Measurements from ENCODE around the gene ANKRD37.
A peak's percentile ranks its signal among the peaks of the same experiment; 100 is the strongest.

The ANKRD37 gene

GRCh38 chr4:185424905-185425646 lies 28.4 kb downstream of the ANKRD37 start:
- no peak for DNase-seq (ENCODE audit: low spot score)

GRCh38 chr4:185425647-185426352 lies 29.2 kb downstream of the ANKRD37 start, which contains the start of gene UFSP2:
UFSP2 (minus strand) TSS chr4:185425964; CDS start chr4:185425868, 96 bp downstream.
- peak; percentile 91 for DNase-seq (ENCODE audit: low spot score)

DNA sequence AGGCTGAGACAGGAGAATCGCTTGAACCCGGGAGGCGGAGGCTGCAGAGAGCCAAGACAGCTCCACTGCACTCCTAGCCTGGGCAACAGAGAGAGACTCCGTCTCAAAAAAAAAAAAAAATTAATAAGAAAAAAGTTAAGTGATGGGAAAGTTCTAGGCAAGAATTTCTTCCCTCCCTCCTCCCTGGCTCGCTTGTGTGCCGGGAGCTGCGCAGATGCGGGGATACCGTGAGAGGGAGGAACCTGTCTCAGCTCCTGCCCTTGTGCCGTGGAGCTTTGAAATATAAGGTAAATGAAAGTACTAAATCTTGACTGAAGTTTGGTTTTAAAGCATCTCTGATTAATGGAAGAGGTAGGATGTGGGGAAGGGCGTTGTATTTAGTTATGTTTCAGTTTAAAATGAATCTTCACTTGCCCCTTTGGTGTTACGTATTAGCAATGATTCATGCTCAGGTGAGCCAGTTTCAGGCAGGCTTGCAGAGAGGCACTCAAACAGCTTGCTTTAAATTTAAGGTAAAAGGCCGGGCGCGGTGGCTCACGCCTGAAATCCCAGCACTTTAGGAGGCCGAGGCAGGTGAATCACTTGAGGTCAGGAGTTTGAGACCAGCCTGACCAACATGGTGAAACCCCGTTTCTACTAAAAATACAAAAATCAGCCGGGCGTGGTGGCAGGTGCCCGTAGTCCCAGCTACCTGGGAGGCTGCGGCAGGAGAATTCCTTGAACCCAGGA lies 30.5 kb downstream of the ANKRD37 start:
- DNase-seq (ENCODE audit: low spot score), result peak; percentile 53

DNA sequence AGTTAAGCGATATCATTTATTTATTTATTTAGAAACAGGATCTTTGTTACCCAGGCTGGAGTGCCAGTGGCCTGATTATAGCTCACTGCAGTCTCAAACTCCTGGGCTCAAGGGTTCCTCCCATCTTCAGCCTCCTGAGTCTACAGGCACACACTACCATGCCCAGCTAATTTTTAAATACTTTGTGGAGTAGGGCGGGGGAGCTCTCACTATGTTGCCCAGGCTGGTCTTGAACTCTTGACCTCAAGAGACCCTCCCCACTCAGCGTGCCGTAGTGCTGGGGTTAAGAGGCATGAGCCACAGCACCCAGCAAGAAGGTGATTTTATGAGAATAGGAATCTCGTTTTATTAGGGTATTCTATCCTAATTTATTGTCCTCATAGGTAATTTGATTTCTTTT lies 33.0 kb downstream of the ANKRD37 start:
- no peak for DNase-seq (ENCODE audit: low spot score)

GRCh38 chr4:185435466-185435865 lies 38.8 kb downstream of the ANKRD37 start:
- DNase-seq (ENCODE audit: low spot score), result no peak

GRCh38 chr4:185437809-185438208 lies 41.2 kb downstream of the ANKRD37 start:
- no peak for DNase-seq (ENCODE audit: low spot score)

GRCh38 chr4:185441479-185441878 lies 44.8 kb downstream of the ANKRD37 start:
- no peak for DNase-seq (ENCODE audit: low spot score)

DNA sequence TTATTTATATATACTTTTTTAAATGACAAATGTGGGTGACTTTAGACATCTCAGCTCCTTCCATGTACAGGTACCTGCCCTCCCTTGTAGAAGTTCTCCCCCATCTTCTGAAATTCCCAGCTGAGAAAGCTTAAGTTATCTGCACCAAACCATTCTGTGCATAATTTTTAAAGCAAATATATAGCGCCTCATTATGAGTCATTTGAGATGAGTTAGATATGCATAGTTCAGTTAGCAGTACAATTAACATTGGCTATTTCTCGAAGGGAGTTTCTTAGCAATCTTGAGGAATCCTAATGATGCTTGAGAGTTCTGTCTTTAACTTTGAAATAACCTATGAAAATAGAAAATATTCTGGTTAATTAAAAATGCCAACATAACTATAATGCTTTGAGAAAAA lies 48.6 kb downstream of the ANKRD37 start:
- no peak for DNase-seq (ENCODE audit: low spot score)

Data from kidney tubule cell (primary cell).